Measurements from ENCODE around the gene C6orf132.

C6orf132 gene

GRCh38 chr6:42104804-42105125 is 37.7 kb downstream of the C6orf132 start:
- DNase-seq (ENCODE audit: low read depth): no peak

DNA sequence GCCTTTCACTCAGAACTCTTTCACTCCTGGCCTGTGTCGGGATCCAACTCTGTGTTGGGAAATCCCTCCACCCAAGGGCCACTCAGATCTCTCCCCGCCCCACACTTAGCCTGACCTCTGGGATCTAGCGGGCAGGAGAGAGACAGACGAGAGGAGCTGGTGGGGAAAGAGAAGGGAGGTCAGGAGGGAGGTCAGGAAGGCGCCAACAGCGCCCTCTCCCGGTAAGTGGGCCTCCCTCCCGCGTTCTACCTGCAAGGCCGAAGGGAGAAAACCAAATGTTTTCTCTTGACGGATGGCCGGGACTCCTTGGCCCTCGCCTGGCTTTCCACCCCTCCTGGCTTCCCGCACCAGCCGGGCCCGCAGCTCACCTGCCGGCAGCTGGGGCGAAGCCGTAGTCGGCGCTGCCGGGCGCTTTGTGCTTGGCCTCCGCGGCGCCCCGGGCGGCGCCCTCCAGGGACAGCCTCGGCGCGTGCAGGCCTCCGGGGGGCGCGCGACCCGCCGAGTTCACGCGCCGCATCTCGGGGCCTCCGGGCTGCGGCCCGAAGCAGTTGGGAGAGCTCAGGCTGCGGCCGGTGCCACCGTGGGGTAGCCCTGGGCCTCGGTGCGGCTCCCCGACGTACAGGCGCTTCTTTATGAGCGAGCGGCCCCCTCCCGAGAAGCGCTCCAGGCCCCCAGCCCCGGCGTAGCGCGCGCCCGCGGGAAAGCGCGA is 38.2 kb downstream of the C6orf132 start:
- no peak for DNase-seq (ENCODE audit: low read depth)

DNA sequence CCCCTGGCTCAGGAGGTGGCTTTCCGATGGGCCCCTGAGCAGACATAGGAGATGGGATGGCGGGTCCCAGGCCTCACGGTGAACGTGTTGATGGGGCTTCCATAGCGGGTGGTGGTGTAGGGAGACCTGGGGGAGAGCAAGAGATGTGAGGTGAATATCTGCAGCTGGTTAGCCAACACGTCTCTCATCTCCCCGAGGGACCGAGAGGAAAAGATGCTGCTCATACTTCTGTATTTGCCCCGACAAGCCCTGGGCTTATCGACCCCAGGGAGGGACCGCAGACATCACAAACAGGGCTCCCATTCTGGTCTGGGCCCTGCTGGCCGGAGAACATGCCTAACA is 38.7 kb downstream of the C6orf132 start:
- no peak for DNase-seq (ENCODE audit: low read depth)

DNA sequence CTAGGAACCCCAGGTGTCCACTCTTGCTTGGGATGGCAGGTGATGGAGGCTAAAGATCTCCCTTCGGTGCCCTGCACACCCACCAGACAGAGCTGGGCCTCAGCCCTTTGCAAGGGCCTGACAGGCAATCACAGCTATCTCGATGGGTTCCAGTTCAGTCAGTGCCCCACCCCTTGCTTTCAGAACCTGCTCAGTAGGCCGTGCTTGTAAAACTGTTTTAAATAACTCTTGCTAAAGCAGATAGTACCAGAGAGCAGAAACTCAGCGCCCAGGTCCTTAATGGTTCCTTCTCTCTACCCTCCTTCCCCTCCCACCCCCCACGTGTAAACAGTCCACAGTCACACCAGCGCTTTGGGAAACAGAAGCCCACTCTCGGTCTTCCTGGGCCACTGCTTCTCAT is 39.2 kb downstream of the C6orf132 start:
- DNase-seq (ENCODE audit: low read depth): no peak

DNA sequence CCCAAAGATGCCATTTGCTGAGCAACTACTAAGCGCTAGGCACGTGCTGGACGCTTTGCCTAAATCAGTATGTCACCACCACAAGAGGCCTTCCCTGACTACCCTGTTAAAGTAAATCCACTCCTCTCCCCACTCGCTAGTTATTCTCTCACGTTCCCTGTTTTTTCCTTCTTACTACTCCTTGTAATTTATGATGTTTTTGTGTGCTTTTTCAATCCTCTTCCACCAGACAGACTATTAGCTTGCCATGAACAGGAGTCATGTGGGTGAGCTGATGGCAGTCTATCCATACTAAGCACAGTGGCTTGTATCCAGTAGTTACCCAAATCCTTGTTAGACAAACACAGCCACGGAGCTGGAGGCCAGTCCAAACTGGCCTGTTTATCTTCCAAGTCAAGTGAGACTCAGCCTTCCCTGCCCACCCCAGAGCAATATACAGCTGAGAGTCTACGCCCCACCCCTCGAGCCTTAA is 41.2 kb downstream of the C6orf132 start:
- no peak for DNase-seq (ENCODE audit: low read depth)

GRCh38 chr6:42100029-42100901 is 42.2 kb downstream of the C6orf132 start:
- peak; percentile 47 for DNase-seq (ENCODE audit: low read depth)

GRCh38 chr6:42099340-42100028 is 42.9 kb downstream of the C6orf132 start:
- no peak for DNase-seq (ENCODE audit: low read depth)

GRCh38 chr6:42095776-42096541 is 46.5 kb downstream of the C6orf132 start:
- DNase-seq (ENCODE audit: low read depth): no peak

DNA sequence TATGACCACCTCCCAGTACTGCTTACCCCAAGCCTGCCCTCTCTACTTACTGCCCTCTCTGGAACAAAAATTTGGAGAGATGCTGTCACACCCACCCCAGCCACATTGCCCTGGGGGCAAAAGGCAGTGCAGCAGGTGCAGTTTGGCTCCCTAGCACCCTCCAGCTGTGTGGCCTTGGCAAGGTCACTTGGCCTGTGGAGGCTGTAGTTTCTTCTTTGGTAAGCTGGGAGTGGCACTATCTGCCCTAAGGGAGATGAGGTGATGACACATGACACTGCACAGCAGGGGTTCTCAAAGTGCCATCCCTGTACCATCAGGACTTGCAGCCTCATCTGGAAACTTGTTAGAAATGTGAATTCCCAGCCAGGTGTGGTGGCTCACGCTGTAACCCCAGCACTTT is 47.3 kb downstream of the C6orf132 start:
- DNase-seq (ENCODE audit: low read depth): no peak

- DNase-seq (ENCODE audit: low read depth): no peak
These were observed 48.7 kb downstream of the C6orf132 start for GRCh38 chr6:42093582-42094329.

- DNase-seq (ENCODE audit: low read depth): no peak
These were observed 50.7 kb downstream of the C6orf132 start for GRCh38 chr6:42091718-42092023.

DNA sequence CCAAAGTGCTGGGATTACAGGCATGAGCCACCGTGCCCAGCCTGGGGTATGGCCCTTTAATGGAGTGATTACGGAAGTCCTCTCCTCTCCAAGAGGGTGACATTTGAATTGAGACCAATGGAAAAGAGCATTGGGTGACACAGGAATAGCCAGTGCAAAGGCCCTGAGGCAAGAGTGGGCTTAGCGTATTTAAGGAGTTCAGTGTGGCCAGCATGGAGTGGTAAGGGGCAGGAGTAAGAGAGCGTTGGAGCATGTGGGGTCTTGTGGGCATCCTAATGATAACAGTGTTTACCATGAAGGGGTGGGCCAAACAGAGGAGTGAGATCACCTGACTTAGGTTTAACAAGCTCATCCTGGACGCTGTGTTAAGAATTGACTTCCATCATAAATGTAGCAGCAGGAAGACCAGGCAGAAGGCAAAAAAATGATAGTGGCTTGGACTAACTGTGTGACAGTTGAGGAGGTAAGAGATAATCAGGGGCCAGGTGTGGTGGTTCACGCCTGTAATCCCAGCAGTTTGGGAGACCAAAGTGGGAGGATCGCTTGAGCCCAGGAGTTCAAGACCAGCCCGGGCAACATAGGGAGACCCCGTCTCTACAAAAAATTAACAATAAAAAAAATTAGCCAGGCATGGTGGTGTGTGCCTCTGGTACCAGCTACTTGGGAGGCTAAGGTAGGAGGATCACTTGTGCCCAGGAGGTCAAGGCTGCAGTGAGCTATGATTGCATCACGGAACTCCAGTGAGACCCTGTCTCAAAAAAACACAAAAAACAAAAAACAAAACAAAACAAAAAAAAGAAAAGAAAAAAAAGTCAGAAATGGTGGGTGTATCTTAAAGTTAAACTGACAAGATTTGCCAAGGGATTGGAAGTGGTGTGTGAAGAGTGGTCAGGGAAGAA is 51.4 kb downstream of the C6orf132 start:
- no peak for DNase-seq (ENCODE audit: low read depth)

DNA sequence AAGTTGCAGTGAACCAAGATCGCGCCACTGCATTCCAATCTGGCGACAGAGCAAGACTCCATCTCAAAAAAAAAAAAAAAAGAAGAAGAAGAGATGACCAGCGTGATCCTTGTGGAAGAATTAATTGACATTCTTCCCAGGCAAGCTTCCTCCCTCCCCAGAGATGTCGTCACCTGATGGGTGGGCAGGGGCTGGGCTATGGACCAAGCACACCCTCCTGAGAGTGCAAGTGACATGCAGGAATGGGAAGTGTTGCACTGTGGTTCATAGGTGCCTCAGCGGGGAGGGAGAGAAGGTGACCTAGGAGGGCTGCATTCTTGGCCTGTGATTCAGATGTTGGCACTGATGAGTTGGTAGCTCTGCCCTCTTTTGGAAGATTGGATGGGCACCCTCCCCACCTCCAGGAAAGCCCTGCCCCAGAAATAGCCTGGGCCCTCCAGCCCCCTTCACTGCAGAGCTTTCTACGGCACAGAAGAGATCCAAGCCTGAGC is 54.3 kb downstream of the C6orf132 start:
- DNase-seq (ENCODE audit: low read depth): peak; percentile 61

DNA sequence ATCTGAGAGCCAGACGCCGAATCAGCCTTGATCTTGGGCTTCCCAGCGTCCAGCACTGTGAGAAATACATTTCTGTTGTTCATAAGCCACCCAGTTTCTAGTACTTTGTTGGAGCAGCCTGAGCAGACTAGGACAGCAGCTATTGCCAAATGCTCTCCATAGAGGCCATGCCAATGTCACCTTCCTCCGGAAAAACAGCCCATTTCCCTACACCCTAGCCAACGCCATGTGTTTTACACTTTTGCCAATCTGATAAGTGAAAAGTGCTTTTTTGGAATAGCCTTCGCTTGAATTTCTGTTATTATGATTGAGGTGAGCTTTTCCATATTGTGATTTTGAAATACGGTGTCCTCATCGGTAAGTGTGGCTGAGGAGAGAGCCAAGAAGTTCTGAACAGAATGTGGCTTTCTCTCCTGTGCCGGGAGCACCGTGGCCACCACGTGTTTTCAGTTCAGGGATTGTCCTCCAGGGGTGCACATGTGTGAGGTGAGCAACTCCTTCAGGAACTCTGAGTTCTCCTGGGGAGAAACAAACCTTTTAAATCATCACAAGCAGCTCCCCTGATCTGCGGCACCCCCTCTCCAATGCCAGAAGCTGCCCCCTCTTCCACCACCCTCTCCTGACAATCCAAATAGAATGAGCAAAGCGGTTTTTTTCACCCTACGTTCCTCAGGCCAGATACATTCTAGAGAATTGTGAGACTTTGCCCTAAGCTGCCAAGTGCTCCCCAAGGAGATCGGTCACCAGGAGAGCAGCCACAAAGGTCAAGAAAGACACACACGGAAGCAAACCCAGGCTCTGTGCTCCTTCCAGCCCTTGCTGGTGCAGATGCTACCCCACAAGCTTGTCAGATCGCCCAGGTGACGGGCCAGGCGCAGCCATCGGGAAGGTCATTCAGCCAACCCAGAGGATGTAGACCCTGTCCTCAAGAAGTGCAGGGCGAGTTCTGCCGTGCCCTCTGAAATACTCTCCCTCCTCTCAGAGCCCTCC is 56.1 kb downstream of the C6orf132 start:
- DNase-seq (ENCODE audit: low read depth): no peak

DNA sequence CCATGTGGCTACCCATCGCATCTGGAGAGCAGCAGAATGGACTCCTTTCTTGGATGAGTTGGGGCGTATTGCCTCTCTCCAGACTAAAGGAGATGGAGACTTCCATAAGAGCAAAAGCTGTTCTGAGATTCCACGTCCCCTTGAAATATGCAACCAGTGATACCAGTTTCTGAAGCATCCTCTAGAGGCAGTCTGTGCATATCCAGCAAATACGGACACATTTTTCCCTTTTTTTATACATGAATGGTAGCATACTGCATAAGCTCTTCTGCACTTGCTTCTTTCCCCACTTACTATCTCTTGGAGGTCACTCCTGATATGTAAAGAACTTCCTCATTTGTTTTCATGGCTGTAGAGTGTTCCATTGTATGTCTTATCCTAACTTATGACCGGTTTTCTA is 57.5 kb downstream of the C6orf132 start:
- no peak for DNase-seq (ENCODE audit: low read depth)

DNA sequence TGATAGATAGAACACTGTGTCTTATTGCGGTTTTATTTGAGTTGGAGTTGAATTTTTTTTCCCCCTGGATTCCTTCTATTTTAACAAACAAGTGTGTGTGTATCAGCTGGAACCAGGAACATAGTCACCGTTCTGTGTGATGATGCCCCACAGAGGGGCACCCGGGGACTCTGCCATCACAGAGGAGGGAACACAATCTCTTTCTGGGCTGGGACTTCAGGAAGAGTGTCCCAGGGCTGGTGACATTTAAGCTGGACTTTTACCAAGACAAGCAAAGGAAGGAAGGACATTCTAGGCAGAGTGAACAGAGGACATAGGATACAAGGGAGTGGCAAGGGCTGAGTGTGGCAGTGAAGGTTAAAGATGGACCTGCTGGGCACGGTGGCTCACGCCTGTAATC is 58.9 kb downstream of the C6orf132 start:
- DNase-seq (ENCODE audit: low read depth): no peak

- no peak for DNase-seq (ENCODE audit: low read depth)
These were observed 62.4 kb downstream of the C6orf132 start for GRCh38 chr6:42079941-42080464.

- DNase-seq (ENCODE audit: low read depth): no peak
These were observed 64.0 kb downstream of the C6orf132 start for GRCh38 chr6:42078386-42078785.
